HUDEP-2 (cell line): ENCODE measurements around the gene MLIP.
A peak's percentile ranks its signal among the peaks of the same experiment; 100 is the strongest.

Source experiments
- DNase-seq, 76 experiments: peaks; one replicate each; lab custom pipeline; 2025; ENCODE audit not compliant: unreplicated experiment in 76 of 76; lab: John Stamatoyannopoulos, UW

MLIP gene

DNA sequence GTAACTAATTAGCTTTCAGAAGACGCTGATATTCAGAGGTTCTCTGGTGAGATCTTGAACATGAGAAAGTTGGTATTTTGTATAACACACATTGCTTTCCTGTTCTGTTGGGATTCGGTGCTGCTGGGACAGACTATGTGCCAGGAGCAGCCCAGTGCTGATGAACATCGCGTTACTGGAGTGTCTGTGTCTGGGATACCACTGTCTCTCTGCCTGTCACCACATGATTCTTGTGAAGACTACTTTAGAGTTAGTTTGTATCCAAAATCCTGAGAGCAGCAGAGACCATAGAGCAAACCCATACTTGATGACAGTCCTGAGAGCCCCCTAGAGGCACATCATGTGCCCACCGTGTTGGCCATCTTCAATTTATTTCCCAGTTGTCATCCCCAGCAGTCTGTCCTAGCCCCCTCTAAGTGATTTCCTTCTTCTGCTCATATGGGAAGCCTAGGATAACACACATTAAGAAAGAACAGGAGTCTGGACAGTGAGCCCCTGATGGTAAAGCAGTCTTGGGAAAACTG lies 155.2 kb downstream of the MLIP start:
- no peak for DNase-seq

GRCh38 chr6:54267798-54268197 lies 156.6 kb downstream of the MLIP start:
- DNase-seq, result peak in 19 of 76 experiments; percentile 1 to 55 (median 18)

- DNase-seq, result no peak
Measured at GRCh38 chr6:54273214-54273820, 162.1 kb downstream of the MLIP start.

GRCh38 chr6:54274383-54274782 lies 163.1 kb downstream of the MLIP start:
- no peak for DNase-seq

- no peak for DNase-seq
Measured at GRCh38 chr6:54282186-54282585, 170.9 kb downstream of the MLIP start.

GRCh38 chr6:54284161-54284860 lies 173.1 kb downstream of the MLIP start:
- no peak for DNase-seq

- DNase-seq, result no peak
Measured at GRCh38 chr6:54285595-54285994, 174.4 kb downstream of the MLIP start.

DNA sequence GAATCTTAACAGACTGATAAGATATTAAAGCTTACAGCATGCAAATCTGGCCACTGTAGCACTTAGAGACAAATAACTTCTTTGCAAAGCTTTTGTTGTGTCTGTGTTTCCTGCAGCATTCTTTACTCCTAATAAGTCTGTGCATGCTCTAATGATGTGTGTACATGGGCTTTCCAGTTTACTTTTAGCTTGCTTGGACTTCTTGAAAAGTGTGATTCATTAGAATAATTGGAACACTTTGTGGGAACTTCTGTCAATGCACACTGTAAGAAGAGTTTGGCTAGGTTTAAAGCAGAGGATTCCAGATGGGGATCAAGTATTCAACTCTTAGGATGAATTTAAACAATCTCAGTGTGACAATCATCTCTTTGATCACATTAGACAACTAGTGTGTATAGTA lies 174.9 kb downstream of the MLIP start:
- DNase-seq, result no peak

DNA sequence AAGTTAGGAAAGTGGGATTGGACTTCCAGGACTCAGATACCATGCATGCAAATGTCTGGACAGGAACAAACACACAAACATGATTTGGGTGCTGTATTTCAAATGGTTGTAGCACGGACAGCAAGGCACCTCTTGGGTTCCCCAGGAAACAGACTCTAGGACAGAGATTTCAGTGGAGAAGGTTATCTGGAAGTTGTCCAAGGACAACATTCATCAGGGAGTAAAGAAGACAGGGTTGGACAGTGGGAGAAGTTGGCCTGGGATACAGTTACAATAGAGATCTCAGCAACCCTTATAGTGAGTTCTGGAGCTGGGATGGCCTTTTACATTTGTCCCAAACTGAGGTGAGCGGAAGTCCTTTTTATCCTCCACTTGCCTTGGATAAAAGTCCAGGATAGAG lies 177.2 kb downstream of the MLIP start:
- DNase-seq, result no peak

DNA sequence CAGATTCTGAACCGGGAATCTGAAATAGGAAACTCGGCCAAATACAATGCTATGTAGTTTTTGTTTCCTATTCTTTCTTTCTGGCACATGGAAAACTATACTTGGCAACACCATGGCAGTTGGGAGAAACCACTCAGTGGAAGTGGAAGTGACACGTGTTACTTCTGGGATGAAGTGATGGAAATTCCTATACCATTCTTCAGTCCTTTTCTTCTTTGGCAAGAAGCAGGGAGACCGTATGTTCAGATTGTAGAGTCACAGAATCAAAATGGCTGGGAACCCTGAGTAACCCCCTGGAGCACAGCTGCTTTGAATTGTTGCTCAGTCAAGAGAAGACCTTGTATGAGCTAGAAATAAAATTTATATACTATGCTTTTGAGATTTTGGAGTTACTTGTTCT lies 178.2 kb downstream of the MLIP start:
- no peak for DNase-seq

GRCh38 chr6:54291146-54291545 lies 179.9 kb downstream of the MLIP start:
- DNase-seq, result no peak

- no peak for DNase-seq
Measured at GRCh38 chr6:54291738-54292137, 180.5 kb downstream of the MLIP start.

GRCh38 chr6:54294965-54295532 lies 183.8 kb downstream of the MLIP start:
- DNase-seq, result no peak

DNA sequence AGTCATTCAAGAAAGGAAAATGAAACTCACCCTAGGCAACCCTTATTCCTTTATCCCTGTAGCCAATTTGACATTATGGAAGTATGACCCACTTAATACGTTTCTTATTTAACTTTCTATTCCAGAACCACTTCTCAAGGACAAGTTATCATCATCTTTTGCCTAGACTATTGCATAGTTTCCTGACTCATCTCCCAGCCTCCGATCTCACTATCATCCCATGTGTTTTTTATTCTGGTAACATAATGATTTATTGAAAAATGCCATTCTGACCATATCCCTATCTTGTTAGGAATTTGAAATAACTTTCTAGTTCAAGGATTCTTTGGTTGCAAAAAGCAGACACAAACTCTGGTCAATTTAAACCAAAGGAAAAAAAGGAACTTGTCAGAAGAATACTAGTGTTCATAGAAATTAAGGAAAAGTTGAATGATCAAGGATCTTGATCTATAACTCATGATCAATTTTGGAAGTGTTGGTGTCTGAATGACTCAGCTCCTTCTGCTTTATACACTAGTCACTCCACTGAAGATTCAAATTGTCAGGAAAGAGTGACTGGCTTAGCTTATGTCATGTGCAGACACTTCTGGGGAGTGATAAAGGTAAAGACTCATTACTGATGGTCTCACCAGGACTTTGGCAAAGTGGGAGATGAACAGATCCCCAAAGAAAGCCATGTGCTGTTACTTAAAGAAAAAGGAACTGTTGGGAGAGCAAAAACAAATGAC lies 188.5 kb downstream of the MLIP start:
- no peak for DNase-seq

DNA sequence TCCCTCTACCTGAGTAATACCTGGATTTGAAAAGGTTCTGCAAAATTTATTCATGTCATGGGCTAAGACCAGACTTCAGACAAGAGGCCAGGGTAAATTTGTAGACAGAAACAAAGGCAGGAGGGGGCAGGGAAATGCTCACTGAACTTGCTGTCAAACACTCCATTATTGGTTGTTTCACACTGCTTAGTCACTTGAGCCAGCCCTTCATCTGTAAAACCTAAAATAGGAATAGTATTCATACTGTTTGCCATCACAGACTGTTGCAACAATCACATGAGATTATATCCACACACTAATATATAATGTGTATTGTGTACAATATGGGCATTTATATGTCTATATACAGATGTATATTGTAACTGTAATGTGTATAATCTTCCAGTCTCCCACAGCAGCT lies 190.5 kb downstream of the MLIP start:
- no peak for DNase-seq

DNA sequence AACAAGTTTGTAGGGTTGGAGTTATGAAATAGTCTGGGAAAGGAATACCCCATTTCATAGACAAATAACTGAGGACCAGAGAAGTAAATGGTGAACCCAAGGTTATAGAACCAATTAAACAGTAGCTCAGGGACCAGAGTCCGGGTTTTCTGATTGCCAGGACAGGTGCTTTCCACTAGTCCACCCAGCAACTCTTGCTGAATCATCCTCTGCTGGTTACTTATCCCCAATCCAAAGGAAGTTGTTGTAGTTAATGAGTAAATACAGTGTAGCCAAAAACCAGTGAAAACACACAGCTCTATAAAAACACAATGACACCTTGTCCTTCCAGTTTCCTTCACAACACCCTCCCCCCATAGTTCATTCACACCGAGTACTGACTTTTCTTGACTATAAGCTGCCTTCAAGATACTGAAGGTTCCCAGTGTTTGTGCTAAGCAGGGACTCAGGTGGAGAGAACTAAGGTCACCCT lies 196.2 kb downstream of the MLIP start:
- DNase-seq, result no peak

GRCh38 chr6:54308289-54308985 lies 197.2 kb downstream of the MLIP start, which contains the start of gene TINAG:
Gene TINAG, plus strand, starts transcription at chr6:54308441. Its CDS starts 110 bp downstream, at chr6:54308551.
- no peak for DNase-seq

DNA sequence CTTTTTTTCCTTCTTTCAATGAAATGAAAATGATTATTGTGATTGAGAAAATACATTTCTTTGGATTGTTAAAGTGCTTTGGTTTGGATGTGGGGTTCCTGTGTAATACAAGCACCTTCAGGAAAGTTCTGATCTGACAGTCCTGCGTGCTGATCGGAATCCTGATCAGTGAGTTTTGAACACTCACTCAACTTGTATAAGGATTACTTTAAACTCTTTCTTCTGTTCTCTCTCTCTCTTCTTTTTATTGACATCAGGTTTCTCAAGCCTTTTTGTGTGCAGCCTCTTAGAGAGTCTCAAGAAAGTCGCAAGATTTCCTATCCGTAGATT lies 197.7 kb downstream of the MLIP start:
- no peak for DNase-seq

- no peak for DNase-seq
Measured at GRCh38 chr6:54310377-54311152, 199.3 kb downstream of the MLIP start.

DNA sequence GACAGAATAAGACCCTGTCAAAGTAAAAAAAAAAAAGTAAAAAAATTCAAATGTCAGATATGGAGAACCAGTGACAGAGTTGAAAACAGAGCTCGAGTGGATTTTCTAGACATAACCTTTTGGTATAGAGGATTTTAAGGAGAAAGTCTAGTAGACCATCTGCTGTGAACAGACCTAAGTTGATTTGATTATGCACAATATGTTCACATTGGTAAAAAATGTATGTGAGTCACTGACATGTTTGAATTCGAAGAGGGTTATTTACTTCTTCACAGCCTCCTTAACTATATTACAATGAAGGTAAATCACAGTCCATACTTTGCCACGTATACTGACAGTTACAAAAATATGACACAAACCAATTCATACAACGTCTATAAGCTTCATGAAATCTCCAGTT lies 204.4 kb downstream of the MLIP start:
- no peak for DNase-seq
